NB4 (cell line): ENCODE results near the gene IQCF2.

Experiments used
- POLR2A ChIP-seq: IDR thresholded peaks from 2 replicates; pipeline ENCODE4 v1.6.1; 2011; ENCODE audit warnings: mild to moderate bottlenecking; ENCODE audit not compliant: insufficient read length; ENCODE audit errors: extremely low read depth
- TF ChIP-seq, protein P1 (sequence below): IDR thresholded peaks from one replicate; pipeline ENCODE4 v1.5.1; 2012; ENCODE audit warnings: low read depth, low read length
- TF ChIP-seq, protein P2 (sequence below): IDR thresholded peaks from 2 replicates; pipeline ENCODE4 v1.6.1; 2011; ENCODE audit warnings: low read depth, low read length

DNA sequence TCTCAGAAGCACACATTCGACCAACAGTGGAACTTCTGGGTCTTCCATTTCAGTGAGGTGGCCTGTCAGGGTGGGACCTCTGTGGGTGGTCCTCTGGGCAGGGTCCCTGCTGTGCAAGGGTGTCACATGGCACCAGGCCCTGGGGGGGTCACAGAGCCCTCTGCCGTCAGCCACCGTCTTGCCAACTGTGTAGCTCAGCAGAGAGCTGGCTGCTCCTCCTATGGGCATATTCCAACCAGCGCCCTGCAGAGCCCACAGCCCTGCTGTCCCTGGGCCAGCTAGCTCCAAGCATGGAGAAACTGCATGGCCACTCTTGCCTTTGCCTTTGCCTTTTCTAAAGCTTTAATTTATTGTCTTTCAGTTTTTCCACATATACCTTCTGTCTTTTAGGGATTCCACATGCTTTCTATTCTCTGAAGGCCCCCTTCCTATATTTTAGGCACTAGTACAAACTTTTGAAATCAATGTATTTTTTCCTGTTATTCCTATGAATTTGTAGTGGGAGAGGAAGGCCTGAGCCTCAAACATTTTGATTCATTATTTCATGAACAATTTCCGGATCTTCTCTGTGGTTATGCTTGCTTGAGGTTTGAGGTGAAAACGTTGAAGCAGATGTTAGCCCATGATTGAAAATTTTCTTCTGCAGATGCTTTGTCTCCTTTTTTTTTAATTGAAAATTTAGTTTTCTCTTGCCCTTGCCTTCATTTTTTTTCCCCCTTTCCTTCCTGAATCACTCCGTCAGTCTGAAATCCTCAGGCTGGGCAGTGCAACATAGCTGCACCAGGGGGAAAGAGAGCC is 30.0 kb downstream of the IQCF2 start:
- TF ChIP-seq, protein P1, sequence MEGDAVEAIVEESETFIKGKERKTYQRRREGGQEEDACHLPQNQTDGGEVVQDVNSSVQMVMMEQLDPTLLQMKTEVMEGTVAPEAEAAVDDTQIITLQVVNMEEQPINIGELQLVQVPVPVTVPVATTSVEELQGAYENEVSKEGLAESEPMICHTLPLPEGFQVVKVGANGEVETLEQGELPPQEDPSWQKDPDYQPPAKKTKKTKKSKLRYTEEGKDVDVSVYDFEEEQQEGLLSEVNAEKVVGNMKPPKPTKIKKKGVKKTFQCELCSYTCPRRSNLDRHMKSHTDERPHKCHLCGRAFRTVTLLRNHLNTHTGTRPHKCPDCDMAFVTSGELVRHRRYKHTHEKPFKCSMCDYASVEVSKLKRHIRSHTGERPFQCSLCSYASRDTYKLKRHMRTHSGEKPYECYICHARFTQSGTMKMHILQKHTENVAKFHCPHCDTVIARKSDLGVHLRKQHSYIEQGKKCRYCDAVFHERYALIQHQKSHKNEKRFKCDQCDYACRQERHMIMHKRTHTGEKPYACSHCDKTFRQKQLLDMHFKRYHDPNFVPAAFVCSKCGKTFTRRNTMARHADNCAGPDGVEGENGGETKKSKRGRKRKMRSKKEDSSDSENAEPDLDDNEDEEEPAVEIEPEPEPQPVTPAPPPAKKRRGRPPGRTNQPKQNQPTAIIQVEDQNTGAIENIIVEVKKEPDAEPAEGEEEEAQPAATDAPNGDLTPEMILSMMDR, result no peak
- TF ChIP-seq, protein P2, sequence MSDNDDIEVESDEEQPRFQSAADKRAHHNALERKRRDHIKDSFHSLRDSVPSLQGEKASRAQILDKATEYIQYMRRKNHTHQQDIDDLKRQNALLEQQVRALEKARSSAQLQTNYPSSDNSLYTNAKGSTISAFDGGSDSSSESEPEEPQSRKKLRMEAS, result no peak
- no peak for TF ChIP-seq POLR2A
